HG02610 (cell line): ENCODE data around the gene MRPL51.
"Not testable (repeated sequence)": the region's sequence is repeated elsewhere in the genome, so short reads cannot be mapped to it uniquely, and the experiment has no call there.

Experiments used
- ATAC-seq: cut with Tn5 transposase; IDR thresholded peaks from one replicate; pipeline ENCODE4 v1.9.1; 2021; ENCODE audit warnings: mild to moderate bottlenecking, moderate library complexity; ENCODE audit not compliant: unreplicated experiment

MRPL51 gene

DNA sequence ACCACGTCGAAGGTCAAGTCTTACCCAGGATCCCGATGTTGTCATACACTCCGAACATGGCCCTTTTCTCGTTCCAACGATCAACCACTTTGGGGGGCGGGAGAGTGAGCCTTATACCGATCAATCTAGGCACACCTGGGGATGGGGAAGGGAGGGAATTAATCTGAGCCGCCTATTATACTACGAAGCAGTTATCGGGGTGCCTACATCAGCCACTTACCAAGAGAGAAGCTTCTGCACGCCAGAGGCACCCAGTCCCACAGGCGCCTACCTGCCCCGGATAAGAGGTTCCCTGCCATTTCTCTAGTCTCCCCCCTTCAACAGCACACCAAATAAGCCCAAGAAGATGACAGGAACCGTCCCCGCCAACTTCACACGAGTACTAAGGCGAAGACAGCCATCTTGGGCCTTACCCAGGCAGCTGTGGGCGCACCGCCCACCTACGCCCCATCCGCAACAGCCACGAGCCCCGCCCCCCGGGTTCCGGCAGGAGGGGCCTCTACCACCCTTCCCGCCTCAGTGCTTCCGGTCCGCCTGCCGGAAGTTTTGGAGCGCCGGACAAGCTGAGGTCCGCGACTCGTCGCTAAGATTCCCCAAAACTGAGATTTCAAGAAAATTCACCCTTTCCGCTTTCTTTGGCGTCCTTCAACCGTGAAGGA is at the start of gene MRPL51:
Gene MRPL51 (minus strand): TSS at position 425 of the 659 bp plus-strand sequence. CDS start 126 bp downstream, at position 299.
- peak; percentile 76 for ATAC-seq

DNA sequence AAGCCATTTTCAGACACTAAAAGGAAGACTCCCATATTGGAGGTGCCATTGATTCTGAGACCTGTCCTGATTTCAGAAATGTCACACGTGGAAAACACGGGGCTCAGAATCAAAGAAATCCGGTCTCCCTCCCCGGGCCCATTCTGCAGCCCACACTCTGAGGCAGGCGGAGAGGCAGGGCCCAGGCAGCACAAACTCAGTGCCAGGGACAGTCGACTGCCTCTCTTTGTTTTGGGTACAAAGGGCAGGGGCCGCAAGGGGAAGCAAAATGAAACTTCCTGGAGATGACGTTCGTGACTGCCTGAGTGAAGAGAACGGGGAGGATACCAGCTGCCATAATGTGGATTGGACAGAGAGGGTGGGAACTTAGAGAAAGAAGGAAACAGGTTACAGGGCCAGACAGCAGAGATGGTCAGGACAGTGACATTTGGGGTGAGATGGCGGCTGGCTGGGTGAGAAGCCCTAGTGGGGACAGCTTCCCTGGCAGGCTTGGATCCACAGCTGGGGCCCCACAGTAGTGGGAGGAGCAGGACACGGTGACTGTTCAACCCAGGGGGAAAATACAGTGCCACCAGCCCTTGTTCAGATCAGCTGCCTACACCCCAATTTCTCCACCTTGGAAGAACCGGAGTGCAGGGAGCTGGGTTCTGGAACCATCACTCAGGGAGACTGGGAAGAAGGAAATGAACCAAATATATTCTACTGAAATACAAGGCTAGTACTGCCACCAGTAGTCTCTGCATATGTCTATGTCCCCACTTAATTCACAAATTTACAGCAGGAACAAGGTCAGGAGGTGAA is 49.3 kb upstream of the MRPL51 start:
- ATAC-seq: no peak

DNA sequence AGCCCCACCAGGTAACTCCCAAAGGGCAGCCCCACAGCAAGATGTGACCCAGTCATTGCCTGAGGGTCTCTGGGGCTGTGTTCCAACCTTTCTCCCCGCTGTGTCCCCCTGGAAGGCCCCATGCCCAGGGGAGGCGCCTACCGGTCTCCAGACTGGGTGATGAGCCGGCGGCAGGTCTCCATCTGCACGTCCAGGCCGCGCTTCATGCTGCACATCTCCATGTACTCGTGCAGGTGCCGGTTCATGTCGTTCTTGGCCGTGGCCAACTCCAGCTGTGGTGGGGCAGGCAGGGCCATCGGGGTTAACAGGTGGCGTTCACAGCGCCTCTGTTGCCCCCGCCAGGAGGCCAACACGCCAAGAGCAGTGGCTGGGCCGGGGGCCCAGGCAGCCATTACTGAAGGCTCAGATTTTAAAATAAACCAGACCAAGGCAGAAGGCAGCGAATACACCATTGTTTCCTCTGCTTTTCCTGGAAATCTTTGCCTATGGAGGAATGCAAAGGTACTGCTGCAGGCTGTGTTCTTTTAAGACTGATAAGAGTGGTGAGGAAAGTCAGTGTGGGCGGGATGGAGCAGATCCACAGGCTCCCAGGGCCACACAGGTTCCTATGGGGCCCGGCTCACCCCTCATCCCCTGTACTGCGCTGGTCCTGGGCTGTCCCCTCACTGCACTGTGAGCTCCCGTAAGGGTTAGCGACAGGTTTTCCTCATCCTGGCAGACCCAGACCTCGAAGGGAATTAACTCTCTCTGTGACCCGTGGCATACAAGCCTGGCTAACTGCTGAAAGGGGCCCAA is 48.5 kb upstream of the MRPL51 start:
- ATAC-seq: no peak

DNA sequence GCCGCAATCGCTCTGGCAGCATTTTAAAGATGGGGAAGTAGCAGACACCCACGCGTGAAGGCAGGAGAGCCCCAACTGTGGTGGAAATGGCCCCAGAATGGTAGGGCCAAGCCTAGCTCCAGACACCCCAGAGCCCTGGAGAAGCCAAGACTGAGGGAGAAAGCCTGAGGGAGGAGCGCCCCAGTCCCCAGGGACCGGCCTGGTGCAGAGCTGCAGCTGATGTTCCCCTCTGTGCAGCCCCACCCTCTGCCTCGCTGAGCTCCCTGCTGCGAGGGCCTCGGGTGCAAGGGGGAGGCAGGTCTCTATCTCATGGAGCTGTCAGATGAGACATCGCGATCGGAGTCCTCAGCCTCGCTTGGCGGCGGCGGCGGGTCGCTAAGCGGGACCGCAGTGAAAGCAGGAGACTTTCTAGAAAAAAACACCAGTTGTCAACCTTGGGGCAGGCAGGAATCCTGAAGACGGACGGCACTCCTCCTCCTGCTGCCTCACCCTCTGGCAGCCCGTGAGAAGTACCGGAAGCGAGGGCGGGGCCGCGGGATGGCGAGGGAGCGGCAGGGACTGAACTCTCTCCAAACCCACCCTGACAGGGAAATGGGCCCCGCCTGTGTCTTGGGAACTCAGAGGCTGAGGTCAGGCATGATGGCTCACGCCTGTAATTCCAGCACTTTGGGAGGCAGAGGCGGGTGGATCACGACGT is 47.3 kb upstream of the MRPL51 start:
- ATAC-seq: no peak

DNA sequence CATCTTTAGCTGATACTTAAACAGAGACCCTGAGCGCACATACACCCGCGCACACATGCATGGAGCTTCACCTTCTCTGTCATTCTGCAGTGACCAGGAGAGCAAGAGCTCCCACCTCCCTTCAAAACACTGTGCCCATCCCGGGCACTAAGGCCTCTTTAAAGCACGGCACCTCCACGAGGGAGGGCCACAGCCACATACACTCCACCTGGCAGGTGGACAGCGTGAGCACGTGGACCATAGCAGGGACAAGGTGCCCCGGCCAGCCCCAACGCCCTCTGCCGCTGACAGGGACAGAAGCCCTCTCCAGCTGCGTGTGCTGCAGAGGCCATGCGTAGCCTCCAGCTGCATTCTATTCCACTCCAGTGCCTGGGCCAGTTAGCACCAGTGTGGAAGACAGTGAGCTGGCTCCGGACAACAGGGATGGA is 46.7 kb upstream of the MRPL51 start:
- no peak for ATAC-seq

DNA sequence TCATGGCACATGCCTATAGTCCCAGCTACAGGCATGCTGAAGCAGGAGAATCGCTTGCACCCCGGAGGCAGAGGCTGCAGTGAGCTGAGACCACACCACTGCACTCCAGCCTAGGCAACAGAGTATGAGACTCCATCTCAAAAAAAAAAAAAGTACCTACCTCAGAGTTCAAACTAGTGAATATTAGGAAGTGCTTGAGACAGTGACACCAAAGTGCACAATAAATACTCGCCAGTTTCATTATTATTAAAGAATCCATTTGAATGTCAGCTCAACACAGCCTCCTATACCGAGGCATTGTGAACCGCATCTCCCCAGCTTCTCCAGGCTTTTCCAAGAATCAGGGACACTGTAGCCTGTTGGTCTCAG is 46.2 kb upstream of the MRPL51 start:
- no peak for ATAC-seq

DNA sequence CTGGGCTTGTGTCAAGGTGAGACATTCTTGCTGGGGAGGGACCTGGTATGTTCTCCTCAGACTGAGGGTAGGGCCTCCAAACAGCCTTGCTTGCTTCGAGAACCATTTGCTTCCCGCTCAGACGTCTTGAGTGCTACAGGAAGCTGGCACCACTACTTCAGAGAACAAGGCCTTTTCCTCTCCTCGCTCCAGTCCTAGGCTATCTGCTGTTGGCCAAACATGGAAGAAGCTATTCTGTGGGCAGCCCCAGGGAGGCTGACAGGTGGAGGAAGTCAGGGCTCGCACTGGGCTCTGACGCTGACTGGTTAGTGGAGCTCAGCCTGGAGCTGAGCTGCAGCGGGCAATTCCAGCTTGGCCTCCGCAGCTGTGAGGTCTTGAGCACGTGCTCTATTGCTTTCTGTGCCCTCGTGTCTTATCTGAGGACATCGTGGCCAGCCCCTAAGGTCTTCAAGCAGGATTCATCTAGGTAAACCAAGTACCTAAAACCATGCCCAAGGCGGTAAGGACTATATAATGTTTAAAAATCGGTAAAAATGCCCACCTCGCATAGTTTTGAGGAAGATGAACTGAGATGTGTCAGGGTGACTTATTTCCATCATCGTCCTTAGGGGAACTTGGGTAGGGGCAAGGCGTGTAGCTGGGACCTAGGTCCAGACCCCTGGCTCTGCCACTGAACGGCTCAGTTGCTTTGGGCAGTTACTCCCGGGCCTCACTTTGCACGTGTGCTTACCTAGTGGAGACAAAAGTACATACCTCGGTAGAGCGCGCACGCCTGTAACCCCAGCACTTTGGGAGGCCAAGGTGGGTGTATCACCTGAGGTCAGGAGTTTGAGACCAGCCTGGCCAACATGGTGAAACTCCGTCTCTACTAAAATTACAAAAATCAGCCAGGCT is 45.6 kb upstream of the MRPL51 start:
- no peak for ATAC-seq

DNA sequence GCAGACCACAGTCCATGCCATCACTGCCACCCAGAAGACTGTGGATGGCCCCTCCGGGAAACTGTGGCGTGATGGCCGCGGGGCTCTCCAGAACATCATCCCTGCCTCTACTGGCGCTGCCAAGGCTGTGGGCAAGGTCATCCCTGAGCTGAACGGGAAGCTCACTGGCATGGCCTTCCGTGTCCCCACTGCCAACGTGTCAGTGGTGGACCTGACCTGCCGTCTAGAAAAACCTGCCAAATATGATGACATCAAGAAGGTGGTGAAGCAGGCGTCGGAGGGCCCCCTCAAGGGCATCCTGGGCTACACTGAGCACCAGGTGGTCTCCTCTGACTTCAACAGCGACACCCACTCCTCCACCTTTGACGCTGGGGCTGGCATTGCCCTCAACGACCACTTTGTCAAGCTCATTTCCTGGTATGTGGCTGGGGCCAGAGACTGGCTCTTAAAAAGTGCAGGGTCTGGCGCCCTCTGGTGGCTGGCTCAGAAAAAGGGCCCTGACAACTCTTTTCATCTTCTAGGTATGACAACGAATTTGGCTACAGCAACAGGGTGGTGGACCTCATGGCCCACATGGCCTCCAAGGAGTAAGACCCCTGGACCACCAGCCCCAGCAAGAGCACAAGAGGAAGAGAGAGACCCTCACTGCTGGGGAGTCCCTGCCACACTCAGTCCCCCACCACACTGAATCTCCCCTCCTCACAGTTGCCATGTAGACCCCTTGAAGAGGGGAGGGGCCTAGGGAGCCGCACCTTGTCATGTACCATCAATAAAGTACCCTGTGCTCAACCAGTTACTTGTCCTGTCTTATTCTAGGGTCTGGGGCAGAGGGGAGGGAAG is 44.7 kb upstream of the MRPL51 start:
- ATAC-seq: not testable (repeated sequence)

DNA sequence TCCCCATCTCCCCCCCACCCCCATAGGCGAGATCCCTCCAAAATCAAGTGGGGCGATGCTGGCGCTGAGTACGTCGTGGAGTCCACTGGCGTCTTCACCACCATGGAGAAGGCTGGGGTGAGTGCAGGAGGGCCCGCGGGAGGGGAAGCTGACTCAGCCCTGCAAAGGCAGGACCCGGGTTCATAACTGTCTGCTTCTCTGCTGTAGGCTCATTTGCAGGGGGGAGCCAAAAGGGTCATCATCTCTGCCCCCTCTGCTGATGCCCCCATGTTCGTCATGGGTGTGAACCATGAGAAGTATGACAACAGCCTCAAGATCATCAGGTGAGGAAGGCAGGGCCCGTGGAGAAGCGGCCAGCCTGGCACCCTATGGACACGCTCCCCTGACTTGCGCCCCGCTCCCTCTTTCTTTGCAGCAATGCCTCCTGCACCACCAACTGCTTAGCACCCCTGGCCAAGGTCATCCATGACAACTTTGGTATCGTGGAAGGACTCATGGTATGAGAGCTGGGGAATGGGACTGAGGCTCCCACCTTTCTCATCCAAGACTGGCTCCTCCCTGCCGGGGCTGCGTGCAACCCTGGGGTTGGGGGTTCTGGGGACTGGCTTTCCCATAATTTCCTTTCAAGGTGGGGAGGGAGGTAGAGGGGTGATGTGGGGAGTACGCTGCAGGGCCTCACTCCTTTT is 44.0 kb upstream of the MRPL51 start:
- no peak for ATAC-seq

DNA sequence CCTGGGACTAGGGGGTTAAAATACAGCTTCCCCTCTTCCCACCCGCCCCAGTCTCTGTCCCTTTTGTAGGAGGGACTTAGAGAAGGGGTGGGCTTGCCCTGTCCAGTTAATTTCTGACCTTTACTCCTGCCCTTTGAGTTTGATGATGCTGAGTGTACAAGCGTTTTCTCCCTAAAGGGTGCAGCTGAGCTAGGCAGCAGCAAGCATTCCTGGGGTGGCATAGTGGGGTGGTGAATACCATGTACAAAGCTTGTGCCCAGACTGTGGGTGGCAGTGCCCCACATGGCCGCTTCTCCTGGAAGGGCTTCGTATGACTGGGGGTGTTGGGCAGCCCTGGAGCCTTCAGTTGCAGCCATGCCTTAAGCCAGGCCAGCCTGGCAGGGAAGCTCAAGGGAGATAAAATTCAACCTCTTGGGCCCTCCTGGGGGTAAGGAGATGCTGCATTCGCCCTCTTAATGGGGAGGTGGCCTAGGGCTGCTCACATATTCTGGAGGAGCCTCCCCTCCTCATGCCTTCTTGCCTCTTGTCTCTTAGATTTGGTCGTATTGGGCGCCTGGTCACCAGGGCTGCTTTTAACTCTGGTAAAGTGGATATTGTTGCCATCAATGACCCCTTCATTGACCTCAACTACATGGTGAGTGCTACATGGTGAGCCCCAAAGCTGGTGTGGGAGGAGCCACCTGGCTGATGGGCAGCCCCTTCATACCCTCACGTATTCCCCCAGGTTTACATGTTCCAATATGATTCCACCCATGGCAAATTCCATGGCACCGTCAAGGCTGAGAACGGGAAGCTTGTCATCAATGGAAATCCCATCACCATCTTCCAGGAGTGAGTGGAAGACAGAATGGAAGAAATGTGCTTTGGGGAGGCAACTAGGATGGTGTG is 43.1 kb upstream of the MRPL51 start:
- no peak for ATAC-seq

DNA sequence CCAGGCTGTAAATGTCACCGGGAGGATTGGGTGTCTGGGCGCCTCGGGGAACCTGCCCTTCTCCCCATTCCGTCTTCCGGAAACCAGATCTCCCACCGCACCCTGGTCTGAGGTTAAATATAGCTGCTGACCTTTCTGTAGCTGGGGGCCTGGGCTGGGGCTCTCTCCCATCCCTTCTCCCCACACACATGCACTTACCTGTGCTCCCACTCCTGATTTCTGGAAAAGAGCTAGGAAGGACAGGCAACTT is 42.6 kb upstream of the MRPL51 start:
- ATAC-seq: no peak

DNA sequence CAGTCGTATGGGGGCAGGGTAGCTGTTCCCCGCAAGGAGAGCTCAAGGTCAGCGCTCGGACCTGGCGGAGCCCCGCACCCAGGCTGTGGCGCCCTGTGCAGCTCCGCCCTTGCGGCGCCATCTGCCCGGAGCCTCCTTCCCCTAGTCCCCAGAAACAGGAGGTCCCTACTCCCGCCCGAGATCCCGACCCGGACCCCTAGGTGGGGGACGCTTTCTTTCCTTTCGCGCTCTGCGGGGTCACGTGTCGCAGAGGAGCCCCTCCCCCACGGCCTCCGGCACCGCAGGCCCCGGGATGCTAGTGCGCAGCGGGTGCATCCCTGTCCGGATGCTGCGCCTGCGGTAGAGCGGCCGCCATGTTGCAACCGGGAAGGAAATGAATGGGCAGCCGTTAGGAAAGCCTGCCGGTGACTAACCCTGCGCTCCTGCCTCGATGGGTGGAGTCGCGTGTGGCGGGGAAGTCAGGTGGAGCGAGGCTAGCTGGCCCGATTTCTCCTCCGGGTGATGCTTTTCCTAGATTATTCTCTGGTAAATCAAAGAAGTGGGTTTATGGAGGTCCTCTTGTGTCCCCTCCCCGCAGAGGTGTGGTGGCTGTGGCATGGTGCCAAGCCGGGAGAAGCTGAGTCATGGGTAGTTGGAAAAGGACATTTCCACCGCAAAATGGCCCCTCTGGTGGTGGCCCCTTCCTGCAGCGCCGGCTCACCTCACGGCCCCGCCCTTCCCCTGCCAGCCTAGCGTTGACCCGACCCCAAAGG is 42.1 kb upstream of the MRPL51 start:
- ATAC-seq: peak; percentile 8

DNA sequence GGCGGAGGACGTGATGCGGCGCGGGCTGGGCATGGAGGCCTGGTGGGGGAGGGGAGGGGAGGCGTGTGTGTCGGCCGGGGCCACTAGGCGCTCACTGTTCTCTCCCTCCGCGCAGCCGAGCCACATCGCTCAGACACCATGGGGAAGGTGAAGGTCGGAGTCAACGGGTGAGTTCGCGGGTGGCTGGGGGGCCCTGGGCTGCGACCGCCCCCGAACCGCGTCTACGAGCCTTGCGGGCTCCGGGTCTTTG is 41.6 kb upstream of the MRPL51 start:
- ATAC-seq: no peak

DNA sequence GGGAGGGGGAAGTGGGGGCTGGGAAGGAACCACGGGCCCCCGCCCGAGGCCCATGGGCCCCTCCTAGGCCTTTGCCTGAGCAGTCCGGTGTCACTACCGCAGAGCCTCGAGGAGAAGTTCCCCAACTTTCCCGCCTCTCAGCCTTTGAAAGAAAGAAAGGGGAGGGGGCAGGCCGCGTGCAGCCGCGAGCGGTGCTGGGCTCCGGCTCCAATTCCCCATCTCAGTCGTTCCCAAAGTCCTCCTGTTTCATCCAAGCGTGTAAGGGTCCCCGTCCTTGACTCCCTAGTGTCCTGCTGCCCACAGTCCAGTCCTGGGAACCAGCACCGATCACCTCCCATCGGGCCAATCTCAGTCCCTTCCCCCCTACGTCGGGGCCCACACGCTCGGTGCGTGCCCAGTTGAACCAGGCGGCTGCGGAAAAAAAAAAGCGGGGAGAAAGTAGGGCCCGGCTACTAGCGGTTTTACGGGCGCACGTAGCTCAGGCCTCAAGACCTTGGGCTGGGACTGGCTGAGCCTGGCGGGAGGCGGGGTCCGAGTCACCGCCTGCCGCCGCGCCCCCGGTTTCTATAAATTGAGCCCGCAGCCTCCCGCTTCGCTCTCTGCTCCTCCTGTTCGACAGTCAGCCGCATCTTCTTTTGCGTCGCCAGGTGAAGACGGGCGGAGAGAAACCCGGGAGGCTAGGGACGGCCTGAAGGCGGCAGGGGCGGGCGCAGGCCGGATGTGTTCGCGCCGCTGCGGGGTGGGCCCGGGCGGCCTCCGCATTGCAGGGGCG is 41.0 kb upstream of the MRPL51 start, which contains the start of gene GAPDH:
Gene GAPDH (plus strand): TSS at position 595 of the 772 bp plus-strand sequence. CDS start 316 bp downstream, outside the sequence.
- ATAC-seq: peak; percentile 55

DNA sequence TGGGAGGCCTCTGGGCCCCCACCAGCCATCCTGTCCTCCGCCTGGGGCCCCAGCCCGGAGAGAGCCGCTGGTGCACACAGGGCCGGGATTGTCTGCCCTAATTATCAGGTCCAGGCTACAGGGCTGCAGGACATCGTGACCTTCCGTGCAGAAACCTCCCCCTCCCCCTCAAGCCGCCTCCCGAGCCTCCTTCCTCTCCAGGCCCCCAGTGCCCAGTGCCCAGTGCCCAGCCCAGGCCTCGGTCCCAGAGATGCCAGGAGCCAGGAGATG is 40.5 kb upstream of the MRPL51 start:
- peak; percentile 5 for ATAC-seq

DNA sequence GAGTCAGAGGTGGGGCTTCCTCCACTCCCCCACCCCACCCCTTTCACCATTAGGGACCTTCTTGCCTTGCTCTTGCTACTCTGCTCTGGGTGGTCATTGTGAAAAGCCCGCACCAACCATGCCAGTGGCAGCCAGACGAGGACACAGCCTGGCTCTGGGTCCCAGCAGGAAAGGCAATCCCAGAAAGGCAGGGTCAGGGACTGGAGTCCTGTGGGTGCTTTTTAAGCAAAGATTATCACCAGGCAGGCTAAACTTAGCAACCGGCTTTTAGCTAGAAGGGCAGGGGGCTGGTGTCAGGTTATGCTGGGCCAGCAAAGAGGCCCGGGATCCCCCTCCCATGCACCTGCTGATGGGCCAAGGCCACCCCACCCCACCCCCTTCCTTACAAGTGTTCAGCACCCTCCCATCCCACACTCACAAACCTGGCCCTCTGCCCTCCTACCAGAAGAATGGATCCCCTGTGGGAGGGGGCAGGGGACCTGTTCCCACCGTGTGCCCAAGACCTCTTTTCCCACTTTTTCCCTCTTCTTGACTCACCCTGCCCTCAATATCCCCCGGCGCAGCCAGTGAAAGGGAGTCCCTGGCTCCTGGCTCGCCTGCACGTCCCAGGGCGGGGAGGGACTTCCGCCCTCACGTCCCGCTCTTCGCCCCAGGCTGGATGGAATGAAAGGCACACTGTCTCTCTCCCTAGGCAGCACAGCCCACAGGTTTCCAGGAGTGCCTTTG is 40.0 kb upstream of the MRPL51 start:
- peak; percentile 13 for ATAC-seq
